SK-N-SH (cell line): Measurements from ENCODE around the gene HLA-B. TPM values are rescaled to one million over a fixed set of nuclear protein-coding genes. Genes with fewer than 3 reads are reported as not detected.

Experiments used
- CTCF ChIA-PET: fragments of 300-600, 350-600 bp; formaldehyde crosslinking; extraction: SDS; loops from one replicate; lab custom pipeline; 2021; lab: Yijun Ruan, JAX
- POLR2A ChIA-PET: fragments of 350-600 bp; sonication (Branson Sonifier 250); formaldehyde crosslinking; extraction: SDS; loops from one replicate; lab custom pipeline; 2020; ENCODE audit warnings: antibody characterized with exemption, inconsistent platforms; lab: Yijun Ruan, JAX
- DNase-seq: peaks from one replicate; pipeline ENCODE4 v3.0.0; 2012
- H2AFZ ChIP-seq: fragments of 200-600 bp; sonication (generic); 2 replicates; pipeline ENCODE4 v1.8.1; 2016; ENCODE audit warnings: antibody characterized with exemption, mild to moderate bottlenecking, low read depth
- H3F3A ChIP-seq: fragments of 200-600 bp; sonication (generic); replicated peaks from 2 replicates; pipeline ENCODE3; 2016; ENCODE audit warnings: antibody characterized with exemption, mild to moderate bottlenecking; ENCODE audit not compliant: insufficient read depth
- H3K27ac ChIP-seq, 2 experiments: fragments of 200-500 bp in 1 of 2; fragments of 200-600 bp in 1 of 2; sonication (Bioruptor generic) in 1 of 2; sonication (generic), shearing (Covaris generic) in 1 of 2; 2 replicates each; pipeline versions ENCODE4 v1.5.1 to v1.6.1; 2014 to 2016; ENCODE audit warnings: low read depth in 2 of 2, inconsistent platforms in 1 of 2, low read length in 1 of 2, mild to moderate bottlenecking in 1 of 2, mixed read lengths in 1 of 2
- H3K27me3 ChIP-seq: fragments of 200-600 bp; sonication (generic), shearing (Covaris generic); 2 replicates; pipeline ENCODE4 v1.6.1; 2016; ENCODE audit warnings: mixed run types; ENCODE audit not compliant: insufficient read depth
- H3K36me3 ChIP-seq, 2 experiments: fragments of 200-500 bp in 1 of 2; fragments of 200-600 bp in 1 of 2; sonication (Bioruptor generic) in 1 of 2; sonication (generic) in 1 of 2; replicated peaks in 1 of 2; 2 replicates each; pipeline versions ENCODE3 to v1.5.1; 2014 to 2016; ENCODE audit warnings: low read length in 1 of 2, mild to moderate bottlenecking in 1 of 2; ENCODE audit not compliant: insufficient read depth in 2 of 2, control insufficient read depth in 1 of 2
- H3K4me1 ChIP-seq, 2 experiments: fragments of 200-500 bp in 1 of 2; fragments of 200-600 bp in 1 of 2; sonication (Bioruptor generic) in 1 of 2; sonication (generic), shearing (Covaris generic) in 1 of 2; 2 replicates each; pipeline versions ENCODE4 v1.5.1 to v1.6.1; 2014 to 2016; ENCODE audit warnings: low read depth in 1 of 2, low read length in 1 of 2, mixed run types in 1 of 2; ENCODE audit not compliant: insufficient read depth in 2 of 2, control insufficient read depth in 1 of 2
- H3K4me2 ChIP-seq: fragments of 200-600 bp; sonication (generic), shearing (Covaris generic); 2 replicates; pipeline ENCODE4 v1.6.1; 2017; ENCODE audit warnings: mixed run types
- H3K4me3 ChIP-seq, 2 experiments: fragments of 200-500 bp in 1 of 2; fragments of 200-600 bp in 1 of 2; sonication (Bioruptor generic) in 1 of 2; sonication (generic), shearing (Covaris generic) in 1 of 2; 2 replicates each; pipeline versions ENCODE4 v1.5.1 to v1.8.1; 2014 to 2016; ENCODE audit warnings: low read depth in 2 of 2, inconsistent platforms in 1 of 2, low read length in 1 of 2, mild to moderate bottlenecking in 1 of 2, mixed read lengths in 1 of 2, moderate library complexity in 1 of 2
- H3K79me2 ChIP-seq: fragments of 200-600 bp; sonication (generic); 2 replicates; pipeline ENCODE4 v1.8.1; 2017; ENCODE audit warnings: mild to moderate bottlenecking; ENCODE audit not compliant: insufficient read depth
- H3K9ac ChIP-seq: fragments of 200-600 bp; sonication (generic); 2 replicates; pipeline ENCODE4 v1.6.1; 2017; ENCODE audit warnings: mixed run types
- H3K9me2 ChIP-seq: fragments of 200-600 bp; sonication (generic); 2 replicates; pipeline ENCODE4 v1.6.1; 2017; ENCODE audit warnings: mixed run types
- H3K9me3 ChIP-seq: fragments of 200-600 bp; sonication (generic); 2 replicates; pipeline ENCODE4 v1.6.1; 2017; ENCODE audit warnings: mixed run types, mild to moderate bottlenecking, moderate library complexity
- H4K20me1 ChIP-seq: fragments of 200-600 bp; sonication (generic); 2 replicates; pipeline ENCODE4 v1.6.1; 2017; ENCODE audit warnings: mild to moderate bottlenecking, mixed run types; ENCODE audit not compliant: insufficient read depth
- CTCF ChIP-seq: fragments of 200-600 bp; sonication (generic); IDR thresholded peaks from 2 replicates; pipeline ENCODE4 v1.6.1; 2017; ENCODE audit warnings: antibody characterized with exemption, mild to moderate bottlenecking, moderate library complexity
- EP300 ChIP-seq, 2 experiments: IDR thresholded peaks; 2 replicates each; pipeline versions ENCODE4 v1.4.0 to v1.6.1; 2012; ENCODE audit warnings: borderline replicate concordance in 1 of 2, low read depth in 1 of 2, low read length in 1 of 2
- FOSL2 ChIP-seq: IDR thresholded peaks from 2 replicates; pipeline ENCODE4 v1.4.0; 2012; ENCODE audit warnings: low read depth, mild to moderate bottlenecking, moderate library complexity, borderline replicate concordance
- FOXM1 ChIP-seq: IDR thresholded peaks from 2 replicates; pipeline ENCODE4 v1.4.0; 2012; ENCODE audit warnings: low read depth, mild to moderate bottlenecking
- GABPA ChIP-seq: IDR thresholded peaks from 2 replicates; pipeline ENCODE4 v1.4.0; 2012; ENCODE audit warnings: low read depth, mild to moderate bottlenecking
- GATA2 ChIP-seq: sonication (generic); formaldehyde crosslinking; IDR thresholded peaks from 2 replicates; pipeline ENCODE4 v1.5.0; 2020; ENCODE audit warnings: mild to moderate bottlenecking, missing genetic modification reagents
- JUND ChIP-seq: IDR thresholded peaks from 2 replicates; pipeline ENCODE4 v1.4.0; 2012
- PBX3 ChIP-seq: IDR thresholded peaks from 2 replicates; pipeline ENCODE4; 2012
- RAD21 ChIP-seq: IDR thresholded peaks from 2 replicates; pipeline ENCODE4 v1.6.1; 2012; ENCODE audit warnings: mild to moderate bottlenecking, low read length
- RCOR1 ChIP-seq: fragments of 150-350 bp; IDR thresholded peaks from 2 replicates; pipeline ENCODE4 v1.6.1; 2017; ENCODE audit warnings: antibody characterized with exemption, low read length
- REST ChIP-seq: IDR thresholded peaks from 2 replicates; pipeline ENCODE4 v1.6.1; 2012; ENCODE audit warnings: mild to moderate bottlenecking, low read depth, low read length, moderate library complexity
- RFX5 ChIP-seq: IDR thresholded peaks from 2 replicates; pipeline ENCODE4 v1.6.1; 2012; ENCODE audit warnings: mild to moderate bottlenecking, improper control_type of control experiment, low read length
- TCF12 ChIP-seq: IDR thresholded peaks from 2 replicates; pipeline ENCODE4 v1.4.0; 2012
- TEAD4 ChIP-seq: IDR thresholded peaks from 2 replicates; pipeline ENCODE4 v1.4.0; 2012; ENCODE audit warnings: mild to moderate bottlenecking, borderline replicate concordance; ENCODE audit not compliant: insufficient read depth
- USF1 ChIP-seq: IDR thresholded peaks from 2 replicates; pipeline ENCODE4 v1.4.0; 2012; ENCODE audit warnings: low read depth, borderline replicate concordance
- YY1 ChIP-seq: IDR thresholded peaks from 2 replicates; pipeline ENCODE4 v1.4.0; 2012; ENCODE audit warnings: low read depth, mild to moderate bottlenecking
- ZBTB33 ChIP-seq: IDR thresholded peaks from 2 replicates; pipeline ENCODE4 v1.4.0; 2012; ENCODE audit warnings: low read depth, borderline replicate concordance
- WGBS: methylation state at CpG from one replicate; pipeline ENCODE4 v1.1.6; 2017; ENCODE audit warnings: low lambda C conversion rate; 5-methylcytosine and 5-hydroxymethylcytosine counted together
- polyA plus RNA-seq, 3 experiments: library from polyadenylated mRNA; depleted of rRNA; stranded (reverse); fragments of >200 nt; gene quantifications; 2 replicates each; pipeline ENCODE4 v1.2.3, GENCODE V29; 2012

HLA-B gene
- polyA plus RNA-seq, 1 of the 3 experiments (the other 2 are of a cell fraction) = 18.7 TPM

- no peak overlapping the region for H3K4me3 ChIP-seq
- no peak overlapping the region for H3K4me2 ChIP-seq
- no peak for DNase-seq
- H3K79me2 ChIP-seq = no peaks in the 10 kb centered on the region
- H2AFZ ChIP-seq = no peak overlapping the region
- no peak overlapping the region for H3K9ac ChIP-seq
- WGBS = 6% methylated on average over 4 of the region's 4 CpGs
- no peaks in the 10 kb centered on the region for H4K20me1 ChIP-seq
- no peak overlapping the region for H3K27ac ChIP-seq
- no peaks in the 10 kb centered on the region for H3F3A ChIP-seq
- no peak for TF ChIP-seq RCOR1
- no peak for TF ChIP-seq FOXM1
- TF ChIP-seq TEAD4 = no peak
- no peak for TF ChIP-seq CTCF
- no peak for TF ChIP-seq RFX5
- TF ChIP-seq TCF12 = no peak
- TF ChIP-seq EP300 (IDR thresholded peaks at IDR 0.05; ENCODE audit: borderline replicate concordance in 1 of 2, low read depth in 1 of 2, low read length in 1 of 2) = no peak
- no peak for TF ChIP-seq USF1
- TF ChIP-seq YY1 = no peak
- no peak for TF ChIP-seq GATA2 (CRISPR knock-in tag)
- TF ChIP-seq ZBTB33 = no peak
- H3K4me1 ChIP-seq = no peaks in the 10 kb centered on the region; a peak in 1 of 4 replicates
- peaks cover 8% of the 10 kb centered on the region; the same call in 1 of the 2 replicates for H3K27me3 ChIP-seq
- no peaks in the 10 kb centered on the region for H3K9me2 ChIP-seq
- POLR2A ChIA-PET = no interaction called here
- CTCF ChIA-PET = interaction anchor here (1.0 kb wide), 1 partner anchor 8 kb away, joined by 4 read pairs; no protein-coding TSS in a partner anchor
- H3K36me3 ChIP-seq = no peaks in the 10 kb centered on the region
- H3K9me3 ChIP-seq = no peaks in the 10 kb centered on the region
Measured at GRCh38 chr6:31358302-31358701, 1.3 kb upstream of the HLA-B start.

GRCh38 chr6:31357886-31358285 lies 907 bp upstream of the HLA-B start:
- Histone ChIP-seq H3K79me2 (no peaks in the 10 kb centered on the region), H3K27ac (no peak overlapping the region), H3K36me3 (no peaks in the 10 kb centered on the region), H2AFZ (no peak overlapping the region), H3K4me2 (no peak overlapping the region), H4K20me1 (no peaks in the 10 kb centered on the region), H3K9me3 (no peaks in the 10 kb centered on the region), H3K9me2 (no peaks in the 10 kb centered on the region), H3K4me3 (no peak overlapping the region), H3K27me3 (peaks cover 5% of the 10 kb centered on the region; the same call in 1 of the 2 replicates), H3K9ac (no peak overlapping the region), H3K4me1 (no peaks in the 10 kb centered on the region; a peak in 1 of 4 replicates), H3F3A (no peaks in the 10 kb centered on the region)
- ChIA-PET POLR2A (no interaction called here), CTCF (interaction anchor here (1.0 kb wide), 1 partner anchor 9 kb away, joined by 6 read pairs; no protein-coding TSS in a partner anchor)
- WGBS = 28% methylated on average over 6 of the region's 6 CpGs
- DNase-seq = no peak
- no peak for TF ChIP-seq REST
- TF ChIP-seq JUND = no peak
- no peak for TF ChIP-seq GABPA
- TF ChIP-seq RAD21 = no peak
- TF ChIP-seq GATA2 (CRISPR knock-in tag) = no peak
- no peak for TF ChIP-seq PBX3
- no peak for TF ChIP-seq FOSL2
- no peak for TF ChIP-seq ZBTB33
